GM19099 (cell line): ENCODE results near the gene GIPC3.

Experiments used
- POLR2A ChIP-seq: IDR thresholded peaks from 3 replicates; pipeline ENCODE4 v1.6.1; 2011; ENCODE audit warnings: low read depth; ENCODE audit not compliant: insufficient read length; ENCODE audit errors: extremely low read depth

GIPC3 gene

GRCh38 chr19:3563709-3564524, 21.4 kb upstream of the GIPC3 start:
- TF ChIP-seq POLR2A, result no peak

GRCh38 chr19:3565139-3565538, 20.1 kb upstream of the GIPC3 start:
- no peak for TF ChIP-seq POLR2A

- TF ChIP-seq POLR2A, result no peak
These were observed 14.7 kb upstream of the GIPC3 start for GRCh38 chr19:3570606-3571011.

GRCh38 chr19:3572132-3572854, 13.0 kb upstream of the GIPC3 start:
- TF ChIP-seq POLR2A, result no peak

DNA sequence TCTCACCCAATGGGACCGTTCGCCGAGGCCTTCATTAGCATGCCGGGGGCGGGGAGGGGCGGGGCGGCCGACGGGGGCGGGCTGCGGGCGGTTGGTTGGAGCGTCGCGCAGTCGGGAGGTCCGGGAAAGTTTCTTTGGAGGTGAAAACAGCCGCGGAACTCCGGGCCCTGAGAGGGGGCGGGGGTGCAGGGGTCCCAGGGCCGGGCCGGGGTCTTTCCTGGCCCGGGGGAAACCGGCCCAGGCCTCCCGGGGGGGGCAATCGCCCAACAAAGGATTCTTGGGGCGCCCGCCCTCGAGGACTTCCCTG, 12.5 kb upstream of the GIPC3 start, which contains the start of gene HMG20B:
TSS of gene HMG20B (plus strand) at position 90 of the 307 bp plus-strand sequence. CDS start 366 bp downstream, outside the sequence.
- peak; percentile 11 for TF ChIP-seq POLR2A

GRCh38 chr19:3573162-3573857, 12.0 kb upstream of the GIPC3 start:
- no peak for TF ChIP-seq POLR2A

DNA sequence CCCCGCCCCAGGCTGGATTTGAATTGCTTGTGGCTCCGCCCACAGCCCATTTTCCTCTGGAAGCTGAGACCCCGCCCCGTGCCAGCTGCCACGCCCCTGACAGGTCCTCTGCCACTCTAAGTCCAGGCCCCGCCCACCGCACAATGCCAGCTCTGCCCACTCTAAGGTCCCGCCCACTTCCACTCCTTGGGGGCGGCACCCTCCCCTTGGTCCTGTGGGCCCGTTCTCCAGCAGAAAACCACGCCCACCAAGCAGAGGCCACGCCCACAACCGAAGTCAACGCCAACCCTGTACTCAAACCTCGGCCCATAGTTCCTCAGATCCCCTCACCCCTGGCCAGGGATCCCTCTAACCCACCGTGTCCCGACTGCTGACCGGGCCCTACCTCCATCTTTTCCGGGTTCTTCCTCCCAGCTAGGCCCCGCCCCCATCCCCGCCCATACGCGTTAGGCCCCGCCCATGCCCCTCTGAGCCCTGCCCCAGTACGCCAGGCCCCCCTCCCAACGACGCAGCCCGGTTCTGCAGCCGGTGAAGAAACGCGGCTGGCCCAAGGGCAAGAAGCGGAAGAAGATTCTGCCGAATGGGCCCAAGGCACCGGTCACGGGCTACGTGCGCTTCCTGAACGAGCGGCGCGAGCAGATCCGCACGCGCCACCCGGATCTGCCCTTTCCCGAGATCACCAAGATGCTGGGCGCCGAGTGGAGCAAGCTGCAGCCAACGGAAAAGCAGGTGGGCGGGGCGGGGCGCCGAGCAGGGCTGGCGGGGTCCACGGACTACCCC, 11.2 kb upstream of the GIPC3 start:
- no peak for TF ChIP-seq POLR2A

DNA sequence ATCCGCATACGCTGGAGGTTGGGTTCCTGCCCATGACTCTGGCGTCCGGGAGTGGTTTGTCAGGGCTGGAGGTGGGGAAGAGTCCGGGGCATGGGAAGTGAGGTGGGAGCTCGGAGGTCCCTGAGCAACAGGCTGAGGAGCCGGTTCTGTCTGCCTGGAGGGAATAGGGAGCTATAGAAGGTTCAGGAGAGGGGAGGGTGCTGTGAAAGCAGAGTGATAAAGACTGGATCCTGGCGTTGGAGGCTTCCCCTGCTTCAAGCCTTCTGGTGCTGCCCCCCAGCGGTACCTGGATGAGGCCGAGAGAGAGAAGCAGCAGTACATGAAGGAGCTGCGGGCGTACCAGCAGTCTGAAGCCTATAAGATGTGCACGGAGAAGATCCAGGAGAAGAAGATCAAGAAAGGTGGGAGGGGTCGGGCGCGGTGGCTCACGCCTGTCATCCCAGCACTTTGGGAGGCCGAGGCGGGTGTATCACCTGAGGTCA, 10.0 kb upstream of the GIPC3 start:
- no peak for TF ChIP-seq POLR2A

GRCh38 chr19:3575949-3576673, 9.2 kb upstream of the GIPC3 start:
- TF ChIP-seq POLR2A, result no peak

- no peak for TF ChIP-seq POLR2A
These were observed 8.4 kb upstream of the GIPC3 start for GRCh38 chr19:3576696-3577443.

DNA sequence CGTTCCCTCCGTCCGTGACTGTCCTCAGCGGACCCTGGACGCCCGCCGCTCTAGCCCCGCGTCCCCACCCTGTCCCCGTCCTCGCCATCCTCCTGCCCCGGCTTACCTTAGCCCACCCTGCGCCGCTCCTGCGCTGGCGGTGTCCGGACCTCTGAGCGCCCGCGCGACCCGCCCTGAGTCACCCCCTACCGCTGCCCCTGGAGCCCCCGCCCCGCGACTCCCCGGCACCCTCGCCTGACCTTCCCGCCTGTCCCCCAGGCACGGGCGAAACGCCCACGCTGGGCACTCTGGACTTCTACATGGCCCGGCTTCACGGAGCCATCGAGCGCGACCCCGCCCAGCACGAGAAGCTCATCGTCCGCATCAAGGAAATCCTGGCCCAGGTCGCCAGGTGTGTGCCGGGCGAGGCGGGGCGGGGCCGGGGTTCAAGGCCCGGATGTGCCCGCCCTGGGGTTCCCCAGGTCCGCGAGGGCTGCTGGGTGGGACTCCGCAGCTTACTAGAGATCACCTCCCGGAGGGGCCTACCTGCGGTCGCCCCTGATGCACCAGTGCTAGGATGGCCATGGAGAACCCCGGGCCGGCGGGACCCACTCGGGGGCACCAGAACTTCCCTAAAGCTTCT, 7.4 kb upstream of the GIPC3 start:
- no peak for TF ChIP-seq POLR2A

DNA sequence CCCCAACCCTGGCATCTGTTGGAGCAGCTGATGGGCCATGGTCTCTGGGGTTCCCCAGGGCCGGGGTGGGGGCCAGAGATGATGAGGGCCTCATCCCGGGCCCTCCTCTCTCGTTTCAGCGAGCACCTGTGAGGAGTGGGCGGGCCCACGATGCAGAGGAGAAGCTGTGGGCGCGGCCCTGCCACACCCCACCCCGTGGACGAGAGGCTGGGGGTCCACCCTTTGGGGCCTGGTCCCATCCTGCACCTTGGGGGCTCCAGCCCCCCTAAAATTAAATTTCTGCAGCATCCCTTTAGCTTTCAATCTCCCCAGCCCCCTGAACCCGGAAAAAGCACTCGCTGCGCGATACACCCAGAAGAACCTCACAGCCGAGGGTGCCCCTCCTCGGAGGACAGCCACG, 6.9 kb upstream of the GIPC3 start:
- TF ChIP-seq POLR2A, result no peak
